Cardiac fibroblast (primary cell): ENCODE data around the gene ATG9A.
"Not testable (repeated sequence)": the region's sequence is repeated elsewhere in the genome, so short reads cannot be mapped to it uniquely, and the experiment has no call there.

ENCODE experiments used
- DNase-seq, 2 donors: peaks; one replicate each; pipeline versions ENCODE4 v3.0.0 to v3.0.0-alpha.2; 2010; ENCODE audit warnings: low read depth in 2 of 2
- H3K4me3 ChIP-seq, 2 donors: replicated peaks in 1 of 2; 1 replicate in 1 of 2; 2 replicates in 1 of 2; pipeline ENCODE4 v1.5.1; 2011; ENCODE audit warnings: low read depth in 2 of 2, low read length in 2 of 2, mild to moderate bottlenecking in 2 of 2, moderate library complexity in 1 of 2
- CTCF ChIP-seq: IDR thresholded peaks from one replicate; pipeline ENCODE4 v1.5.1; 2011; ENCODE audit warnings: low read depth, mild to moderate bottlenecking, low read length, inconsistent platforms

The ATG9A gene

GRCh38 chr2:219266232-219266631 lies 36.8 kb upstream of the ATG9A start:
- TF ChIP-seq CTCF, result no peak
- no peak overlapping the region for H3K4me3 ChIP-seq
- no peak for DNase-seq

GRCh38 chr2:219261024-219261855 lies 31.8 kb upstream of the ATG9A start:
- TF ChIP-seq CTCF, result no peak
- no peak for DNase-seq
- H3K4me3 ChIP-seq, result no peak overlapping the region

DNA sequence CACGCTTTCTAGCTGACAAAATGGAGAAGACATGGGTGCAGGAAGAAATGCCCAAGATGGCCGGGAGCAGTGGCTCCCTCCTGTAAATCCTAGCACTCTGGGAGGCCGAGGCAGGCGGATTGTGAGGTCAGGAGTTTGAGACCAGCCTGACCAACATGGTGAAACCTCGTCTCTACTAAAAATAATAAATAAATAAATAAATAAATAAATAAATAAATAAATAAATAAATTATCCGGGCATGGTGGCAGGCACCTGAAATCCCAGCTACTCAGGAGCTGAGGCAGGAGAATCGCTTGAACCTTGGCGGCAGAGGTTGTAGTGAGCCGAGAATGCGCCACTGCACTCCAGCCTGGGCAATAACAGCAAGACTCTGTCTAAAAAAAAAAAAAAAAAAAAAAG lies 29.5 kb upstream of the ATG9A start:
- not testable (repeated sequence) for H3K4me3 ChIP-seq, DNase-seq

DNA sequence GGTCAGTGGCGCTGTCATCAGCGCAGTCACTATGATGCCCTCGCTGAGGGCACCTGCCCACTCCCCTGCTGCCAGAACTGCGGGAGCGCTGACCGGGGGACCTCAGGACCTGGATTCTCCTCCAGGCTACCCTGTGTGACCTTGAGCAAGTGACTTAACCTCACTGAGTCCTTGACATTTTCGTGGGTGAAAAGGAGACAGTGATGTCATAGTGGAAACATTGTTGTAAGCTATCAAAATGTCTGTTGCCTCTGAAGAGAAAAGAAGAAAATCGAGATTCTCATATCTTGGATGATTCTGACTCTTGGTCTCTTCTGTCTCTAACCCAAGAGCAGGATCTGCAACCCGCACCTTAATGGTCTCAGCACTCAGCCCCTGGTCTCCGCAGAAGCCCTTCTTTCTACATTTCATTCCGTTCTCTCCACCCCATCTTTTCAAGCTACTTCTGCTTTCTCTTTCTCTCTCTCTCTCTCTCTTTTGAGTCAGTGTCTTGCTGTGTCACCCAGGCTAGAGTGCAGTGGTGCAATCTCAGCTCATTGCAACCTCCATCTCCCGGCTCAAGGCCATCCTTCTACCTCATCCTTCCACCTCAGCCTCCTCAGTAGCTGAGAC lies 25.3 kb upstream of the ATG9A start:
- peak in 1 of 2 donors; percentile 58 for DNase-seq
- no peak for TF ChIP-seq CTCF
- H3K4me3 ChIP-seq, result peak overlapping the region in 1 of 2 donors; percentile 62

DNA sequence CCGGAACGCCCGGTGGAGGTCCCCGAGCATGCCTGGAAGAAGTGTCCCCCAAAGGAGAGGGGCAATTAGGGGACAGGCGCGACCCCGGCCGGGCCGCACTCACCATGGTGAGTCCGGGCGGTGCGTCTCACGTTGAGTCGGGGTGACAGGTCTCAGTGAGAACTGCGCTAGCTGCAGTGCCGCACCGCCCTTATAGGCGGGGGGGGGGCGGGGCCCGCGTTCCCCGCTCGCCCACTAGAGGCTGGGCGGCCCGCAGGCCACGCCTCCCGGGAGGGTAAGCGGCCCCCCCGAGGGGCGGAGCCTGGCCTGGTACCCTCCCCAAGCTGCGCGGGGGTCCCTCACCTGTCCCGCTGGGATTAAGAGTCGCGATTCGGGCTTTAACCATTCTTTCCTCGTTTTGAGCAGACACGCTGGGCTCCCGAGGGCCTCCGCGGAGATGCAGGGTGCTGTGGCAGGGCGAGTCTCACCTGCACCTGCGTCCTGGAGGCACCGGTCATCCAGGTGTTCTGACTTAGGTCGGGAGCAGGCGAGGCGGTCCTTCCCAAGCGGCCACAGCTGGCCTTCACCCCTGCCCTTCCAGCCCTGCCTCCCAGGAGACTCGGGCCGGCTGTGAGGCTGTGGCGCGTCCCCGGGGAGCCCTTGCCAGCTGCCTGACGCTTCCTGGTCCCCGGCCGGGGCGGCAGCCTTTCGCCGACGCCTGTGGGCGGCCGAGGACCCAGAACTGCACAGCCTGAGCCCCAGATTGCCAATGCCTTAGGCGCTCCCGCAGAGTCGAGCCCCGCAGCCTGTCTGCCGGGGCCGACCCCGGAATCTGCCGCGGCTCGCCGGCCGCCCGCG lies 24.5 kb upstream of the ATG9A start, which contains the start of gene TUBA4A:
Gene TUBA4A, minus strand, starts transcription at position 166 of the 837 bp plus-strand sequence. Its CDS starts 60 bp downstream, at position 106.
- DNase-seq, result peak; percentile 46 to 70
- no peak for TF ChIP-seq CTCF
- H3K4me3 ChIP-seq, result peak within 1 kb of the TSS; percentile 62 to 76

- peak; percentile 26 to 41 for DNase-seq
- H3K4me3 ChIP-seq, result peak within 1 kb of the TSS; percentile 62 to 76
- no peak for TF ChIP-seq CTCF
Measured at GRCh38 chr2:219252900-219253752, 23.7 kb upstream of the ATG9A start, which contains the start of gene TUBA4B. Gene TUBA4B, plus strand, starts transcription at chr2:219253243. Its CDS starts 165 bp downstream, at chr2:219253408.
